Skin of body (tissue), 2 donors: ENCODE data around the gene ITGAL. TPM values are rescaled to one million over a fixed set of nuclear protein-coding genes. Genes with fewer than 3 reads are reported as not detected.
"Not testable (repeated sequence)": the region's sequence is repeated elsewhere in the genome, so short reads cannot be mapped to it uniquely, and the experiment has no call there.

ENCODE experiments used
- DNase-seq: peaks from one replicate; lab custom pipeline; 2025; lab: John Stamatoyannopoulos, UW
- total RNA-seq: library from RNA; depleted of rRNA; stranded (reverse); fragments of >200 nt; gene quantifications from one replicate; pipeline ENCODE4 v1.2.3, GENCODE V29; 2014

Gene ITGAL
- total RNA-seq, 1 donor from 2014 or later, result 6.1 TPM

DNA sequence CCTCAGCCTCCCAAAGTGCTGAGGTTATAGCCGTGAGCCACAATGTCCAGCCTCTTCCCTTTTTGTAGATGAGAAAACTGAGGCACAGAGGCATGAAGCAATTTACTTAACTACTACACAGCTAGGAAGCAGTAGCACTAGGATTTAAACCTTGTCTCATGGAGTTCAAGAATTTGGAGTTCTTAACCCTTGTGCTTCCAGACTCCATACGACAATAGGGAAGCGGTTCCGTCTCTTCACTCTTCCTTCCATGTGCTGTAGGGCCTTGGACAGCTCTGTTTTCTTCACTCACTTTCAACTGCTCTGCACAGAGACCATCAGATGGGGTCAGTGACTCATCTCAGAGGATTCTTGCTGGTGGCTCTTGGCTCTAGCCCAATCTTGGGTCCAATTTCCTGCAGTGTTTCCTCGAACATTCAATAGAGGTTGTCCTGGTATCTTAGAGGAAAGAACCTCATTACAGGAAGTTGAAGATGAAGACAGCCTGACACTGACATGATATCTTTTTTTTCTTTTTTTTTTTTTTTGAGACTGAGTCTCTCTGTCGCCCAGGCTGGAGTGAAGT, 19.3 kb downstream of the ITGAL start:
- no peak for DNase-seq

DNA sequence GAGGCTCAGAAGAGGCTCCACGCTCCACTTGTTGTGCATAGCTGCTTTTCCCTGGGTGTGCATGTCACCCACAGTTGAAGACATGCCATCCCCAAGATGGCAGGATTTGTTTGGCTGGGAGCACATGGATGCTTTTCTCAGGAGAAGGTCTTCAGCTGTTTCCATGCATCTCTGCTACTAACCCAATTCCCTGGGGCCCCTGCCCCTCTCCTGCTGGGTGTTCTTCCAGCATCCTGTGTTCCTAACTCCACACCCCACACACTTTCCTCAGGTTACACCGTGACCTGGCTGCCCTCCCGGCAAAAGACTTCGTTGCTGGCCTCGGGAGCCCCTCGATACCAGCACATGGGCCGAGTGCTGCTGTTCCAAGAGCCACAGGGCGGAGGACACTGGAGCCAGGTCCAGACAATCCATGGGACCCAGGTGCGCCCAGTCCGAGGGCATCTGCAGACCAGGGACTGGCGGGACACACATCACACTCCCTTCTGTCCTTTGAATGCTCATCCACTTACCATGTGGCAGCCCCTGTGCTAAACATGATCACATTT, 21.5 kb downstream of the ITGAL start:
- no peak for DNase-seq

DNA sequence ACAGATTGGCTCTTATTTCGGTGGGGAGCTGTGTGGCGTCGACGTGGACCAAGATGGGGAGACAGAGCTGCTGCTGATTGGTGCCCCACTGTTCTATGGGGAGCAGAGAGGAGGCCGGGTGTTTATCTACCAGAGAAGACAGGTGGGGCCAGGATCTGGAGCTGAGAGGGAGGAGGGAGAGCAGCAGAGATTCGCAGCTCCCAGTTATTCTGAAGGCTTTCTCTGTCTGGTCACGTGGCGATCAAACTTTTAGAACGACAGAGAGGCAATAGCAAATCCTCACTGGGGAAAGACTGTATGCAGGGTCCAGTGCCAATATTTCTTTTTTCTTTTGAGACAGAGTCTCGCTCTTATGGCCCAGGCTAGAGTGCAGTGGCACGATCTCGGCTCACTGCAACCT, 22.2 kb downstream of the ITGAL start:
- no peak for DNase-seq

DNA sequence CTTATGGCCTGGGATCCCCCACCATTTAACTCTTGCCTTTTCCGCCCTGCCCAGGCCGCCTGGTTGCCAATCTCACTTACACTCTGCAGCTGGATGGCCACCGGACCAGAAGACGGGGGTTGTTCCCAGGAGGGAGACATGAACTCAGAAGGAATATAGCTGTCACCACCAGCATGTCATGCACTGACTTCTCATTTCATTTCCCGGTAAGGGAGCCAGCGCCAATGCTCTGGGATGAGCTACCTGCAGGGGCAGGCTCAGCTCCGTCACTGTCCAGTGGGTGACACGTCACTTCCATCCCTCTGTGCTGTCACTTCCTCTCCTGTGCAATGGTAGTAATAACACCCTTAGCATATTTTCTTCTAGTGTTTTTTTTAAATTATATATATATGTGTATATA, 26.7 kb downstream of the ITGAL start:
- DNase-seq, result no peak

DNA sequence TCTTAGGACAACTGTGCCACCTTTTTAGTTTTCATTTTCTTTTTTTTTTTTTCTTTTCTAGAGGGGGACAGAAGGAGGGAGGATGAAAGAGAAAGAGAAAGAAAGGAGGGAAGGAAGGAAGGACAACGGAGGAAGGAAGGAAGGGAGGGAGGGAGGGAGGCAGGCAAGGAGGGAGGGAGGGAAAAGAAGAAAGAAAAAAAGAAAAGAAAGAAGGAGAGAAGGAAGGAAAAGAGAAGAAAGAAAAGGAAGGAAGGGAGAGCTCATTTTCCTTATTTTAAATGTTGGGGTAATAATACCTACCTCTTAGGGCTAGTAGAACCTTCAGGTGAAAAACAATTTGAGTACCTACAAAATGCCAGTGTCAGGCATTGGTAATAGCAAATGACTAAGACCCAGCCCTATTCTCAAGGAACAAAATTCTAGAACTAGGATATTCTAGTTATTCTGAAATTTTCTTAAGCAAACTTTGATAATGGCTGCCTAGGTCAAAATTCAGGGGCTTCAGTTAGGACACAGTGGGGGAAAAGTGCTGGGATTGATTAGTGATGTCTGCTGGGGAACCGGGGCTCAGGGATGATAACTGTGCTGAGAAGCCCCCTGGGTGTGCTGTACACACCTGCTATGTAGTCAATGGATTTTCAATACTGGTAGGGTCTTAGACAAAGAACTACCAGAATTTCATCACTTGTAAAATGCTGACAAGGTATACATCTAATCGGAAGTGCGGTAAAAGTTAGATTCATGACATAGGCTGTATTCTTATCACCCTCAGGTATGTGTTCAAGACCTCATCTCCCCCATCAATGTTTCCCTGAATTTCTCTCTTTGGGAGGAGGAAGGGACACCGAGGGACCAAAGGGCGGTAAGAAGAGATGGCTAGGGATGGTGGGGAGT, 31.1 kb downstream of the ITGAL start:
- DNase-seq, result no peak

DNA sequence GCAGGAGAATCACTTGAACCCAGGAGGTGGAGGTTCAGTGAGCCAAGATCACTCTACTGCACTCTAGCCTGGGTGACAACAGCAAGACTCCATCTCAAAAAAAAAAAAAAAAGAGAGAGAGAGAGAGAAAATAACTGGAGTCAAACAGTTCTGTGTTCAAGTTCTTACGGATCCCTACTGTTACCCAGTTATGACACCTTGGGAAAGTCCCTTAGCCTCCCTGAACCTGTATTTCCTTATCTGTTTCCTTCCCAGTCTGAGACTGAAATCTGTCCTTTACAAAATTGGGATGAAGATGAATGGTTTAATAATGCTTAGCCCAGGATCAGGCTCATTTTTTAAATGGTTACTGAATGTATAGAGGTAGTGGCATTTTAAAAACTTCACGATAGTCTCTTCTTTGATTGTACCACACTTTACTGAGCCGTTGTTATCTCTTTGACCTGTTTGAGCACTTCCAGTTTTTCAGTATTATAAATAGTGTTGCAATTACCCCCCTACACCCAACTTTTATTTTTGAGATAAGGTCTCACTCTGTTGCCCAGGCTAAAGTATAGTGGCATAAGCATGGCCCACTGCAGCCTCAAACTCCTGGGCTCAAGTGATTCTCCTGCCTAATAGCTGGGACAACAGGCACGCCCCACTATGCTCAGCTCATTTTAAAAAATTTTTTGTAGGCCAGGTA, 36.7 kb downstream of the ITGAL start:
- DNase-seq, result no peak

DNA sequence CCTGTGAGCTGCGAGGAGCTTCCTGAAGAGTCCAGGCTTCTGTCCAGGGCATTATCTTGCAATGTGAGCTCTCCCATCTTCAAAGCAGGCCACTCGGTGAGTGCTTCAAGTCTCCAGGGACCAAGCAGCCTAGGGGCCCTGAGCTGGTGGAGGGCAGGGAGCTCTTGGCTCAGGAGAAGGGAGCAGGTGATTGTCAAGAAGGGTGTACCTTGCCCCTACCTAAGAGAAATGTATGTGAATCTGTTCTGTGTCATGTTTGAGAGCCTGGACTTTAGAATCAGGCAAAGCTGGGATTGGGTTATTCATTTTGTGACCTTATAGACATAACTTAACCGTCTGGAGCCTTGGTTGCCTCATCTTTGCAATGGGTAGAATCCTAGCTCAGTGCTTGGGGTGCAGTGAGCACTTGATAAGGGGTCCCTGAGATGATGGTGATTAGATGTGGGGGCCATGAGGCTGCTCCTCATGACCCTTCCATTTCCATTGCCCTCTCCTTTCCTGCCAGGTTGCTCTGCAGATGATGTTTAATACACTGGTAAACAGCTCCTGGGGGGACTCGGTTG, 37.9 kb downstream of the ITGAL start:
- no peak for DNase-seq

DNA sequence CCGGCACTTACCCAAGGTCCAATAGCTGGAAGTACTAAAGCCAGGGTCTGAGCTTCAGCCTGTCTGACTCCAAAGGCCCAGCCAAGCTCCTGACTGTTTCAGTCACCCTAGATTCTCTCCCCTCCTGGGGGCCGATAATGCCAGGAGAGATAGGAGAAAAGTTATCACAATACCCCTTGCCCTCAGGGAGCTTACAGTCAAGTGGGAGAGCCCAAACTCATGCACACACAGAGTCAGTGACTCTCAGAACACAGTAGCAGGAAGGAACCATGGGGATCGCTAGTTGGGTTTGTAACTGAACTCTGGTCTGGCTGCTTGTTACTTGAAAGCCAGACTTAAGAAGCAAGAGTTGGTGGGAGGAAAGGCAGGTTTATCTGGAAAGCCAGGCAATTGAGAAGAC, 39.0 kb downstream of the ITGAL start:
- no peak for DNase-seq

DNA sequence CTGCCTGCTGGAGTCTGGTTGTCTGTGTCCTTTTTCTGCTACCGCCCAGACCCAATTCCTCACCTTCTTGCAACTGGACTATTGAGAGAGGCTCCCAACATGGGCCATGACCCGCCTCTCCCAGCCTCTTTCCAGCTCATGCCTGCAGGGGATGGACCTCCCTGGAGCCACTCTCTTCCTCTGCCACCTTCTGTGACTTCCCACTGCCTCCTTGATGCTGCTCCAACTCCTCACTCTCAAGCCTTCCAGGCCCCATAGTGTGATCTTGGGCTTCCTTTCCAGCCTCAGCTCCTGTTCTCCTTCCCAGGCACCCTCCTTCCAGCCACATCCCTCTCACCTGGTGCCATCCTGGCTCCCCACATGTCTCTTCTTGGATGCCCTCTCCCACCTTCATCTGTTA, 42.7 kb downstream of the ITGAL start:
- DNase-seq, result no peak

DNA sequence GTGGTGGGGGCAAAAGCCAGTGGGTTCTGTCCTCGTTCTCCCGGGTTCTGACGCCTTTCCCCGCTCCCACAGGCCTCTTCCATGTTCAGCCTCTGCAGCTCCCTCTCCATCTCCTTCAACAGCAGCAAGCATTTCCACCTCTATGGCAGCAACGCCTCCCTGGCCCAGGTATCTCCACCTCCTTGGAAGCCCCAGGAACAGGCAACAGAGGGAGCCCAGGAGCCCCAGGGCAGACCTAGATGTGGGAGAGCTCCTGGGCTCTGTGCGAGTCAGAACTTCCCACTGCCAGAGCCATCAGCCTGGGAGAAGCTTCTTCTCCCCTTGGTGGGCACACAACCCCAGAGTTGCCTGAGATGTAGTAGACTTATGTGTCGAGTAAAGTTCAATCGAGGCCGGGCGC, 46.0 kb downstream of the ITGAL start:
- no peak for DNase-seq

DNA sequence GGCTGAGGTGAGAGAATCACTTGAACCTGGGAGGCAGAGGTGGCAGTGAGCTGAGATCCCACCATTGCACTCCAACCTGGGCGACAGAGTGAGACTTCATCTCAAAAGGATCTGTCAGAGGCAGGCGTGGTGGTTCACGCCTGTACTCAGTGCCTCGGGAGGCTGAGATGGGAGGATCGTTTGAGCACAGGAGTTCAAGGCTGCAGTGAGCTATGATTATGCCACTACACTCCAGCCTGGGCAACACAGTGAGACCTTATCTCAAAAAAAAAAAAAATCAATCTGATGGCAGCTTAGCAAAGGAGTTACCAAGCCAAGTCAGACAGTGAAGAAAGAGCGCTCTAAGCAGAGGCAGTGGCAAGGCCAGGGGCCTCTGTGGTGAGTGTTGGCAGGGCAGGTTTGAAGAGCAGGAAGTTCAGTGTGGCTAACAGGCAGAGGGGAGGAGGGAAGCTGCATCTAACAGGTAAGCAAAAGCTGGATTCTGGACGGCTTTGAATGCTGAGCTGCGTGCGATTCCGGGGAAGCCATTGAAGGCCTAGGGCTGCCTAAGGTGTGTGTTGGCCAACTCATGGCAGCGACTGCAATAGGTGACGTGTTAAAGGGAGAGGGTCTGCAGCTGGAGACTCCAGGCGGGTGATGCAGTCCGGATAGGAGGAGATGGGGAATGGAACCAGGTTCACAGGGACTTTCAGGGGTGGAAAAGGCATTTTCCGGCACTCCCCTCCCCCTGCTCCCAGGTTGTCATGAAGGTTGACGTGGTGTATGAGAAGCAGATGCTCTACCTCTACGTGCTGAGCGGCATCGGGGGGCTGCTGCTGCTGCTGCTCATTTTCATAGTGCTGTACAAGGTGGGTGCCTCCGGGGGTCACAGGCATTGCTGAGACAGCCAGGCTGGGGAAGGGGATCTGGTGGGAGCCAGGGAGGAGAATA, 46.8 kb downstream of the ITGAL start:
- DNase-seq, result no peak

DNA sequence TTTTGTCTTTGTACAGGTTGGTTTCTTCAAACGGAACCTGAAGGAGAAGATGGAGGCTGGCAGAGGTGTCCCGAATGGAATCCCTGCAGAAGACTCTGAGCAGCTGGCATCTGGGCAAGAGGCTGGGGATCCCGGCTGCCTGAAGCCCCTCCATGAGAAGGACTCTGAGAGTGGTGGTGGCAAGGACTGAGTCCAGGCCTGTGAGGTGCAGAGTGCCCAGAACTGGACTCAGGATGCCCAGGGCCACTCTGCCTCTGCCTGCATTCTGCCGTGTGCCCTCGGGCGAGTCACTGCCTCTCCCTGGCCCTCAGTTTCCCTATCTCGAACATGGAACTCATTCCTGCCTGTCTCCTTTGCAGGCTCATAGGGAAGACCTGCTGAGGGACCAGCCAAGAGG, 48.9 kb downstream of the ITGAL start:
- DNase-seq, result no peak

DNA sequence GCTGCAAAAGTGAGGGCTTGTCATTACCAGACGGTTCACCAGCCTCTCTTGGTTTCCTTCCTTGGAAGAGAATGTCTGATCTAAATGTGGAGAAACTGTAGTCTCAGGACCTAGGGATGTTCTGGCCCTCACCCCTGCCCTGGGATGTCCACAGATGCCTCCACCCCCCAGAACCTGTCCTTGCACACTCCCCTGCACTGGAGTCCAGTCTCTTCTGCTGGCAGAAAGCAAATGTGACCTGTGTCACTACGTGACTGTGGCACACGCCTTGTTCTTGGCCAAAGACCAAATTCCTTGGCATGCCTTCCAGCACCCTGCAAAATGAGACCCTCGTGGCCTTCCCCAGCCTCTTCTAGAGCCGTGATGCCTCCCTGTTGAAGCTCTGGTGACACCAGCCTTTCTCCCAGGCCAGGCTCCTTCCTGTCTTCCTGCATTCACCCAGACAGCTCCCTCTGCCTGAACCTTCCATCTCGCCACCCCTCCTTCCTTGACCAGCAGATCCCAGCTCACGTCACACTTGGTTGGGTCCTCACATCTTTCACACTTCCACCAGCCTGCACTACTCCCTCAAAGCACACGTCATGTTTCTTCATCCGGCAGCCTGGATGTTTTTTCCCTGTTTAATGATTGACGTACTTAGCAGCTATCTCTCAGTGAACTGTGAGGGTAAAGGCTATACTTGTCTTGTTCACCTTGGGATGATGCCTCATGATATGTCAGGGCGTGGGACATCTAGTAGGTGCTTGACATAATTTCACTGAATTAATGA, 49.5 kb downstream of the ITGAL start:
- no peak for DNase-seq

DNA sequence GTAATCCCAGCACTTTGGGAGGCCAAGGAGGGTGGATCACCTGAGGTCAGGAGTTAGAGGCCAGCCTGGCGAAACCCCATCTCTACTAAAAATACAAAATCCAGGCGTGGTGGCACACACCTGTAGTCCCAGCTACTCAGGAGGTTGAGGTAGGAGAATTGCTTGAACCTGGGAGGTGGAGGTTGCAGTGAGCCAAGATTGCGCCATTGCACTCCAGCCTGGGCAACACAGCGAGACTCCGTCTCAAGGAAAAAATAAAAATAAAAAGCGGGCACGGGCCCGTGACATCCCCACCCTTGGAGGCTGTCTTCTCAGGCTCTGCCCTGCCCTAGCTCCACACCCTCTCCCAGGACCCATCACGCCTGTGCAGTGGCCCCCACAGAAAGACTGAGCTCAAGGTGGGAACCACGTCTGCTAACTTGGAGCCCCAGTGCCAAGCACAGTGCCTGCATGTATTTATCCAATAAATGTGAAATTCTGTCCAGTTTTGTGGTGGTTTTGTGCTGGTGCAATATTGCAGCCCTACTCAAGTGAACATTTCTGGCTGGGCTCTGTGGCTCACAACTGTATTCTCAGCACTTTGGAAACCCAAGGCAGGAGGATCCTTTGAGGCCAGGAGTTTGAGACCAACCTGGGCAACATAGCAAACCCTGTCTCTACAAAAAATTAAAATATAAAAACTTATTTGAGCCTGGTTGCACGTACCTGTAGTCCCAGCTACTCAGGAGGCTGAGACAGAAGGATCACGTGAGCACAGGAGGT, 50.3 kb downstream of the ITGAL start:
- not testable (repeated sequence) for DNase-seq

DNA sequence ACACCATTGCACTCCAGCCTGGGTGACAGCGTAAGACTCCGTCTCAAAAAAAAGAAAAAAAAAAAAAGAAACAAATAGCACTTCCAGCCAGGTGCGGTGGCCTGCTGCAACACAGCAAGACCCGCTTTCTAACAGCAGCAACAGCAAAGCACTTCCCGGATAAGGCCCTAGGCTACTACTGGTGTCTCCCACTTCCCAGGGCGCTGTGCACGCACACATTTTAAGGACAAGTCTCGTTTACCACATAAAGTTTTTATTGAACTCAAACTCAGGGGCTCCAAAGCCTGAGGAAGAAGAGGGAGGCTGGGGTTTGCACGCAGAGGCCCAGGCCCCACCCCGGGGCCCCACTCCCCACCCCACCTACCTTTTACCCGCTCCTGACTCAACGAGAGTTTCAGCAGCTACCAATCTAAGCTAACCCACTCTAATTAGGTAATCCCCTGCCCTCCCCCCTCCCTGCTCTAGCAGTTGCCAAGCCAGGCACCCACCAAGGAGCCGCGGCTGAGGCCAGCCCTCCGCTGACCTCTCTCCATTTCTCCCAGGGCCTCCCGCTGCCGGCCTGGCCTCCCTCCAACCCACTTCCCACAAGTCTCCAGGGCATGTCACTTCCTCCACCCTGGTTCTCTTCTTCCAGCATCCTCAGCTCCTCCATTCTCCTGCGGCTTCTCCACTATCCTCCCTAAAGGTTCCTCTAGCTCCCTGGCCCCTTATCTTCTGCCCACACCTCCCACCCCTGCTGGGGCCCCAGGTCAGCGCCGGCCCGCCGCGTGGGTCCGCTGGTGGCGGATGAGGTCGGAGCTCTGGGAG, 51.4 kb downstream of the ITGAL start:
- no peak for DNase-seq

DNA sequence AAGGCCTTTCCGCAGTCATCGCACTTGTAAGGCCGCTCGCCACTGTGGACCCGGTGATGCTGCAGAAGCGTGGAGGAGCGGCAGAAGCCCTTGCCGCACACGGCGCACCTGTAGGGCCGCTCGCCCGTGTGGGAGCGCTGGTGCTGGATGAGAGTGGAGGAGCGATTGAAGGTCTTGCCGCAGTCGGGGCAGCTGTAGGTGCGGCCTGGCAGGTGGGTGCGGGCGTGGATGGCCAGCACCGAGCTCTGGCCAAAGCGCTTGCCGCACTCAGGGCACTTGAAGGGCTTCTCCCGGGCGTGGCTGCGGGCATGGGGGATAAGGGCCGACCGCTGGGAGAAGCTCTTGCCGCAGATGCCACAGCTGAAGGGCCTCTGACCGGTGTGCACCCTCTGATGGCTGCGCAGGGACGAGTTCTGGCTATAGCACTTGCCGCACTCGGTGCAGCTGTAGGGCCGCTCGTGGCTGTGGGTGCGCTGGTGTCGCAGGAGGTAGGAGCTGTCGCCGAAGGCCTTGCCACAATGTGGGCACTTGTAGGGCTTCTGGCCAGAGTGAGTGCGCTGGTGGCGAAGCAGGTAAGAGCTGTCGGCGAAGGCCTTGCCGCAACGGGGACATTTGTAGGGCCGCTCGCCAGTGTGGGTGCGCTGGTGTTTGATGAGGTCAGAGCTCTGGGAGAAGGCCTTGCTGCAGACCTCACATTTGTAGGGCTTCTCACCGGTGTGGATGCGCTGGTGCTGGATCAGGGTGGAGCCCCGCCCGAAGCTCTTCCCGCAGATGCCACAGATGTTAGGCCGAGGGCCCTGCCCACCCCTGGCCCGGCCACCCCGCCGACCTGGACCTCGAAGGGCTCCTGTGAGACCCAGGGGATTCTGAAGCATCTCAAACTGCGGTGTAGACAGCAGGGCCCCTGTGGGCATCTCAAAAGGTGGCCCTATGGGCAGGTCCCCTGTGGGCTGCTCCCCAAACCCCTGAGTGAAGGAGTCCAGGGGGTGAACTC, 52.3 kb downstream of the ITGAL start:
- no peak for DNase-seq

DNA sequence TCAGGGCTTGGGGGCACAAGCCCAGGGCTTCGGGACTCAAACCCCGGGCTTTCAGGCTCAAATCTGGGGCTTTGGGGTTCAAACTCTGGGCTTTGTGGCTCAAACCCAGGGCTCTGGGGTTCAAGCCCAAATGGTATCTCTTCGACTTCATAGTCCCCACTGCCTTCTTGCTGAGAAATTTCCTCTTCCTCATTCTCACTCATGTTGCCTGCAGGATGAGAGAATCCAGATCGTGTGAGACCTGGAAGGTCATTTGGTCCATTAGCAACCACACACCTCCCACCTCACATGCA, 53.2 kb downstream of the ITGAL start:
- no peak for DNase-seq
